NCI-H2227 (cell line): ENCODE measurements around the gene HPCAL1.
A peak's percentile ranks its signal among the peaks of the same experiment; 100 is the strongest.
"Not testable (repeated sequence)": the region's sequence is repeated elsewhere in the genome, so short reads cannot be mapped to it uniquely, and the experiment has no call there.

ENCODE experiments used
- DNase-seq: peaks from one replicate; lab custom pipeline; 2025; ENCODE audit not compliant: unreplicated experiment; lab: John Stamatoyannopoulos, UW

Gene HPCAL1

GRCh38 chr2:10435820-10436204, 133.1 kb downstream of the HPCAL1 start:
- DNase-seq = no peak

GRCh38 chr2:10436583-10437110, 133.9 kb downstream of the HPCAL1 start:
- no peak for DNase-seq

GRCh38 chr2:10437806-10438205, 135.1 kb downstream of the HPCAL1 start:
- no peak for DNase-seq

GRCh38 chr2:10438688-10439087, 136.0 kb downstream of the HPCAL1 start:
- DNase-seq = no peak

- no peak for DNase-seq
Measured at GRCh38 chr2:10439185-10439879, 136.6 kb downstream of the HPCAL1 start.

GRCh38 chr2:10439971-10440370, 137.3 kb downstream of the HPCAL1 start:
- DNase-seq = no peak

GRCh38 chr2:10440736-10441135, 138.0 kb downstream of the HPCAL1 start:
- DNase-seq = no peak

- no peak for DNase-seq
Measured at GRCh38 chr2:10441948-10442347, 139.2 kb downstream of the HPCAL1 start.

- not testable (repeated sequence) for DNase-seq
Measured at GRCh38 chr2:10442469-10443126, 139.9 kb downstream of the HPCAL1 start.

GRCh38 chr2:10444463-10444862, 141.8 kb downstream of the HPCAL1 start:
- no peak for DNase-seq

- DNase-seq = no peak
Measured at GRCh38 chr2:10446631-10447030, 143.9 kb downstream of the HPCAL1 start.

GRCh38 chr2:10447300-10447894, 144.7 kb downstream of the HPCAL1 start:
- peak; percentile 74 for DNase-seq

GRCh38 chr2:10447895-10448575, 145.3 kb downstream of the HPCAL1 start, which contains the start of gene ODC1:
TSS of gene ODC1 (minus strand) at chr2:10448327. CDS start at chr2:10445032, 3,295 bp downstream.
- DNase-seq = peak; percentile 99

GRCh38 chr2:10448576-10449485, 146.1 kb downstream of the HPCAL1 start:
- DNase-seq = peak; percentile 99

GRCh38 chr2:10449486-10449831, 146.8 kb downstream of the HPCAL1 start:
- no peak for DNase-seq

GRCh38 chr2:10449838-10450691, 147.4 kb downstream of the HPCAL1 start:
- no peak for DNase-seq

GRCh38 chr2:10451819-10452218, 149.1 kb downstream of the HPCAL1 start:
- no peak for DNase-seq

GRCh38 chr2:10452312-10452711, 149.6 kb downstream of the HPCAL1 start:
- no peak for DNase-seq
